Brain microvascular endothelial cell (primary cell): ENCODE measurements around the gene TMEM242.

ENCODE experiments used
- DNase-seq: peaks from one replicate; pipeline ENCODE4 v3.0.0-alpha.2; 2020
- H3K27ac ChIP-seq: fragments of 250-450 bp; sonication (Bioruptor Pico); 2 replicates; pipeline ENCODE4 v1.5.1; 2020; ENCODE audit warnings: mild to moderate bottlenecking, moderate library complexity
- H3K27me3 ChIP-seq: fragments of 250-450 bp; sonication (Bioruptor Pico); replicated peaks from 2 replicates; pipeline ENCODE4 v1.5.1; 2020; ENCODE audit warnings: mild to moderate bottlenecking
- H3K36me3 ChIP-seq: fragments of 250-450 bp; sonication (Bioruptor Pico); replicated peaks from 2 replicates; pipeline ENCODE4 v1.5.1; 2020; ENCODE audit warnings: mild to moderate bottlenecking
- H3K4me3 ChIP-seq: 2 replicates; pipeline ENCODE4 v1.5.1; 2011; ENCODE audit warnings: low read depth, mild to moderate bottlenecking, control low read depth, low read length, moderate library complexity
- CTCF ChIP-seq: IDR thresholded peaks from 2 replicates; pipeline ENCODE4 v1.5.1; 2011; ENCODE audit warnings: low read depth, mild to moderate bottlenecking, moderate library complexity, low read length, control low read depth, inconsistent platforms; ENCODE audit errors: missing control alignments
- in situ Hi-C: cut with HindIII; loops from 2 replicates; pipeline ENCODE4 v1.10.0; 2017; ENCODE audit warnings: low sequenced_read_pairs, low pct_ligation_motif_present

TMEM242 gene

GRCh38 chr6:157284738-157285421 lies 38.4 kb downstream of the TMEM242 start:
- no peaks in the 10 kb centered on the region for H3K27me3 ChIP-seq
- H3K27ac ChIP-seq = no peak overlapping the region
- no peak for DNase-seq
- in situ Hi-C loops = no loop called here
- no peak overlapping the region for H3K4me3 ChIP-seq
- no peaks in the 10 kb centered on the region for H3K36me3 ChIP-seq
- no peak for TF ChIP-seq CTCF

- no peaks in the 10 kb centered on the region for H3K27me3 ChIP-seq
- H3K27ac ChIP-seq = no peak overlapping the region
- no peak for DNase-seq
- TF ChIP-seq CTCF = no peak
- H3K4me3 ChIP-seq = no peak overlapping the region
- no peaks in the 10 kb centered on the region for H3K36me3 ChIP-seq
- in situ Hi-C loops = no loop called here
Measured at GRCh38 chr6:157283900-157284737, 39.2 kb downstream of the TMEM242 start.

- H3K36me3 ChIP-seq = no peaks in the 10 kb centered on the region
- no peak overlapping the region for H3K4me3 ChIP-seq
- no peak overlapping the region for H3K27ac ChIP-seq
- H3K27me3 ChIP-seq = no peaks in the 10 kb centered on the region
- no peak for TF ChIP-seq CTCF
- DNase-seq = no peak
- in situ Hi-C loops = no loop called here
Measured at GRCh38 chr6:157283330-157283898, 39.9 kb downstream of the TMEM242 start.

- no peaks in the 10 kb centered on the region for H3K36me3 ChIP-seq
- no peak for TF ChIP-seq CTCF
Measured at GRCh38 chr6:157282284-157282683, 41.0 kb downstream of the TMEM242 start.

GRCh38 chr6:157281570-157281969 lies 41.7 kb downstream of the TMEM242 start:
- Histone ChIP-seq H3K27me3 (no peaks in the 10 kb centered on the region), H3K36me3 (no peaks in the 10 kb centered on the region), H3K27ac (no peak overlapping the region), H3K4me3 (no peak overlapping the region)
- DNase-seq = peak; percentile 7
- TF ChIP-seq CTCF = no peak
- in situ Hi-C loops = no loop called here

More at GRCh38 chr6:157282284-157282683, 41.0 kb downstream of the TMEM242 start:
- no peaks in the 10 kb centered on the region for H3K27me3 ChIP-seq
- H3K4me3 ChIP-seq = no peak overlapping the region
- in situ Hi-C loops = no loop called here
- no peak for DNase-seq
- no peak overlapping the region for H3K27ac ChIP-seq
